GM12892 (cell line): ENCODE measurements around the gene CEBPE.

Experiments
- POLR2A ChIP-seq: IDR thresholded peaks from 2 replicates; pipeline ENCODE4 v1.6.1; 2011; ENCODE audit warnings: low read depth, low read length, control low read depth
- POLR2AphosphoS5 ChIP-seq: IDR thresholded peaks from 2 replicates; pipeline ENCODE4 v1.6.1; 2011; ENCODE audit warnings: low read depth, low read length, control low read depth

DNA sequence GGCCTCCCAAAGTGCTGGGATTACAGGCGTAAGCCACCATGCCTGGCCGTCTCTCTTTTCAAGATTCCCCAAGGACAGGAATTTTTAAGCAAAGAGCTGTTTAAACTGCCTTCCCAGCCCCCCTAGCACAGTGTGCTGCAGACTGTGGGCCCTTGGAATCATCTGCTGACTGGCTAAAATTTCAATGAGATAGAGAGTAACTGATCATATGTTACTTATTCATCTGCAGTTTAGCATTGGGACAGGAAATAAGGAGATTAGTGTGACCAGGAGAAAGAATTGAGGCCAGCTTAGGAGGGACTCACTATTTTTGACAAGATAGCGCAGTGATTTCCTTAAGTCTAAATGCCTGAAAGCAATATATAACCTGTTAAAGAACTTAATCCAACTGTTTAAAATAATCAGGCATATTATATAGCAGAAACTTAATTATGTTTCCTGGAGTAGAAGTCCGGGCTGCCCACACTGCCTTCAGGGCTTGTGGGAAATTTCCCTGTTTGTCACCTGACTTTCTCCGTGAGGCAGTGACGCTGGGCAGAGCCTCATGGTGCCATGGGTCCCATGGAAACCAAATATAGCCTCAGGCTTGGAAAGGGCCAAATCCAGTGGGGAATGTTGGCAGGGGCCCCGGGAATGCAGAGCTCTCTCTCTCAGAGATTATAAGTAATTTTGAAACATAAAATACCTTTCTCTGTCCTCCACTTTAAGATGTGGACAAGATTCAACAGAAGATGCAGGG lies 22.8 kb upstream of the CEBPE start:
- no peak for TF ChIP-seq POLR2AphosphoS5
- TF ChIP-seq POLR2A = no peak
